GM19239 (cell line): ENCODE measurements around the gene AMOTL2.

Experiments
- DNase-seq: peaks from one replicate; pipeline ENCODE4 v3.0.0; 2011; ENCODE audit warnings: low spot score; ENCODE audit not compliant: insufficient read length
- FAIRE-seq: peaks from 2 replicates; lab custom pipeline; 2011; peaks lifted over from hg19 to GRCh38; lab: Jason Lieb, UNC

Gene AMOTL2

DNA sequence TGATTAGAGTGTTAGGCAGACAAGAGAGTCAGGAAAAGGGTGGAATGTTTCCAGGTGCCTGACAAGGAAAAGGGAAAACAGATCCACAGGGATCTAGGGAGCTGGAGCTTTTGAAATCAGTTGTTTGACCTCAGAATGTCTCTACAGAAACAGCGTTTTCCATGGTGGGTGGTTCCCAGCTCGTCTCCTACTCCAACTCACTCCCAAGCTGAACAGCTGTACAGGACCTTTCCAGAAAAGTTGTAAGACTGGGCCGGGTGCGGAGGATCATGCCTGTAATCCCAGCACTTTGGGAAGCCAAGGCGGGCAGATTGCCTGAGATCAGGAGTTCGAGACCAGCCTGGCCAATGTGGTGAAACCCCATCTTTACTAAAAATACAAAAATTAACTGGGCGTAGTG lies 67.9 kb downstream of the AMOTL2 start:
- no peak for DNase-seq
- no peak for FAIRE-seq
